ENCODE results near the gene ODF2L.
"Not testable (repeated sequence)": the region's sequence is repeated elsewhere in the genome, so short reads cannot be mapped to it uniquely, and the experiment has no call there.

Gene ODF2L

DNA sequence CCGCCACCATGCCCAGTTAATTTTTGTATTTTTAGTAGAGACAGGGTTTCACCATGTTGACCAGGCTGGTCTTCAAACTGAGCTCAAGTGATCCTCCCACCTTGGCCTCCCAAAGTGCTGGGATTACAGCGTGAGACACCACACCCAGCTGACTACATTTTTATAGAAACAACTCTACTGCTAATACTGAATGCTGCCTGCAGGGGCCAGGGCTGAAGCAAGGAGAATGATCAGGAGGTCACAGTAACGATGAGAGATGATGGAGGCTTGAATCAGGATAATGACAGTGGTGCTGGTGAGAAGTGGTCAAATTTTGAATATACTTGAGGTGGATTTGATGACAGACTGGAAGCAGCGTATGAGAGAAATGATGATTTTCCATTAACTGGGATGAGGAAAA, 33.3 kb downstream of the ODF2L start:
- Mint-ChIP-seq H3K27ac (no peak overlapping the region), H3K4me1 (no peaks in the 10 kb centered on the region), H3K4me3 (no peak overlapping the region), H3K36me3 (peaks cover 46% of the 10 kb centered on the region), H3K9me3 (no peaks in the 10 kb centered on the region)
- no peak for ATAC-seq
- no peak for DNase-seq (ENCODE audit: low spot score in 2 of 2)

DNA sequence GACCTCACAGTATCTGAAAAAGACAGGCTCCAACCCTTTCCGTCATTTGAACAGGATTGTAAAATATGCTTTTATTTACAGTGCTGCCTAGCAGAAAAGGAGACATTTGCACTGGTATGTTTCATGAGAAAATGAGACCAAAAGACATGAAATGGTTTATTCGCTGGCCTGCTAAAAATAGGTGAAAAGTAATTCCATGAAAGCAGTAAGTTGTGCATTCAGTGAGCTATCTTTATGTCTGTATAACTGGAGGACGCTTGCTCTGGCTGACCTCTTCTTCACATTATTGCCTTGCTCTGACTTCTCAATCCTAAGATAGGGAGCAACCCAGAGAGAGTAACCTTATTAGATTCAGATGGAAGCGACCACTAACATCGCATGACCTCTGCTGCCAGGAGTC, 38.3 kb downstream of the ODF2L start:
- no peaks in the 10 kb centered on the region for H3K9me3 Mint-ChIP-seq
- H3K36me3 Mint-ChIP-seq, result peaks cover 93% of the 10 kb centered on the region
- no peaks in the 10 kb centered on the region for H3K4me1 Mint-ChIP-seq
- ATAC-seq (no peak), DNase-seq (ENCODE audit: low spot score in 2 of 2) (no peak)
- no peak overlapping the region for H3K4me3 Mint-ChIP-seq
- no peak overlapping the region for H3K27ac Mint-ChIP-seq

DNA sequence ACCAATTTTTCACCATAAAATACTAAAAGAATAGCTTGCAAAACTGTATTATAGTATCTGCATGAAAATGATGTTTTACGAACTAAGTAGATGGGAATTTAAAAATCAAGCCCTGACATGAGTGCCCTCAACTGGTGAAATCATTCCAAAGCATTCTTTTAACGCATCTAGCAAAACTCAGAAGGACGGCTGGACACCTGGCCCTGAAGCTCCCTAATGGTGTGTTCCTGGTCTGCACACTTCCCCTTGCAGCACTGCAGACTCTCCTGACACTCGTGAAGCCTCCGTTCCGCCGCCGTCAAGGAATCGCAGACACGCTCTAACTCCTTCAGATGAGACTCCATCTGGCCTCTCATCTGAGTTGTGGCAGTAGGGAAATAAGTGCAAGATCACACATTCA, 39.9 kb downstream of the ODF2L start:
- Mint-ChIP-seq H3K4me3 (no peak overlapping the region), H3K9me3 (no peaks in the 10 kb centered on the region), H3K36me3 (peaks cover 94% of the 10 kb centered on the region), H3K4me1 (no peaks in the 10 kb centered on the region), H3K27ac (no peak overlapping the region)
- ATAC-seq (no peak), DNase-seq (ENCODE audit: low spot score in 2 of 2) (no peak)

DNA sequence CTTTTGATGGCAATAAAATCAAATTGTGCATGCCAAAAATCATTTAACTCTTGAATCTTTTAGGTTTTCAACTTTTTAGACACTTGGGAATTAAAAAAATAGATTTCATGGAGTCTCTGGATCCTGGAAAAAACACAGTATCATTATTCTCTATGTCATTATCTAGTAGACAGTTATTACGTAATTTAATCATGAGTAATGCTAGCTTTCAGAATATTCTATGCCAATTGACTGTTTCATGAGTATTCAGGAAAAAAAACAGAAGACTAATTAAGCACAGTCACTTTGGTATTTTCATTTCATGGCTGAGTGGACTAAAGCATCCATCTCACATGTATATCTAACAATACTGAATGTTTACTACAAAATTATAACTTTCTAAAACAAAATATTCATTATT, 44.0 kb downstream of the ODF2L start:
- ATAC-seq (no peak), DNase-seq (ENCODE audit: low spot score in 2 of 2) (no peak)
- Mint-ChIP-seq H3K36me3 (peaks cover 64% of the 10 kb centered on the region), H3K4me1 (no peaks in the 10 kb centered on the region), H3K4me3 (no peak overlapping the region), H3K27ac (no peak overlapping the region), H3K9me3 (peaks cover 3% of the 10 kb centered on the region)

DNA sequence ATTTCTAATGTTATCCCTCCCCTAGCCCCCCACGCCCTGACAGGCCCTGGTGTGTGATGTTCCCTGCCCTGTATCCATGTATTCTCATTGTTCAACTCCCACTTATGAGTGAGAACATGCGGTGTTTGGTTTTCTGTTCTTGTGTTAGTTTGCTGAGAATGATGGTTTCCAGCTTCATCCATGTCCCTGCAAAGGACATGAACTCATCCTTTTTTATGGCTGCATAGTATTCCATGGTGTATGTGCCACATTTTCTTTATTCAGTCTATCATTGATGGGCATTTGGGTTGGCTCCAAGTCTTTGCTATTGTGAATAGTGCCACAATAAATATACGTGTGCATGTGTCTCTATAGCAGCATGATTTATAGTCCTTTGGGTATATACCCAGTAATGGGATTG, 45.9 kb downstream of the ODF2L start:
- not testable (repeated sequence) for ATAC-seq; H3K4me3 Mint-ChIP-seq; H3K9me3 Mint-ChIP-seq; H3K4me1 Mint-ChIP-seq; H3K27ac Mint-ChIP-seq; DNase-seq (ENCODE audit: low spot score in 2 of 2)
- H3K36me3 Mint-ChIP-seq, result peaks cover 45% of the 10 kb centered on the region

DNA sequence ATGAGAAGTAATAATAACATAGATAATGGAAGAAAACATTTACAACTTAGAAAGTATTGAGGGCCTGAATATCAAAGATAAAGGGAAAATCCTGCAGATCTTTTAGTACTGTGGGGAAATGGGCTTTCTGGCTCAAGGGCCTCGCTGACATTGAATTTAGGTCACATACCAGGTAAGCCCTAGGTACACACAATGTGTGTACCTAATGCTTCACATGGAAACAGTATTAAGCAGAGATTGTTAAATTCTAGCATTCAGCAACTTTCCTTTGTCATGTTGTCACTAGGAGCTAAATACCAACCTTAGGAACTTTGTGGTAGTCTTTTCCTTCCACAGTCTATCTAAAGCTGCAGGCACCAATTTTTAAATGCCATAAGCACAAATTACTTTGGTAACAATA, 49.7 kb downstream of the ODF2L start:
- H3K4me3 Mint-ChIP-seq, result no peak overlapping the region
- H3K9me3 Mint-ChIP-seq, result peaks cover 12% of the 10 kb centered on the region
- DNase-seq (ENCODE audit: low spot score in 2 of 2) (no peak), ATAC-seq (no peak)
- no peaks in the 10 kb centered on the region for H3K4me1 Mint-ChIP-seq
- H3K27ac Mint-ChIP-seq, result no peak overlapping the region
- peaks cover 11% of the 10 kb centered on the region for H3K36me3 Mint-ChIP-seq

DNA sequence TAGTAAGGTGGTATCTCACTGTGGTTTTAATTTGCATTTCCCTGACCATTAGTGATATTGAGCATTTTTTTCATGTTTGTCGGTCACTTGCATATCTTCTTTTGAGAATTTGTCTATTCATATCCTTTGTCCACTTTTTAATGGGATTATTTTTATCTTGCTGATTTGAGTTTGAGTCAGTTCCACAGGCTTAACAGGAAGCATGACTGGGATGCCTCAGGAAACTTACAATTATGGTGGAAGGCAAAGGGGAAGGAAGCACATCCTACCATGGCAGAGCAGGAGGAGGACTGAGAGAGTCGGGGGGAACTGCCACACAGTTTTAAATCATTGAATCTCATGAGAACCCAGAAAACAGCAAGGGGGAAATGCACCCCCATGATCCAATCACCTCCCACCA, 51.1 kb downstream of the ODF2L start:
- ATAC-seq (no peak), DNase-seq (ENCODE audit: low spot score in 2 of 2) (no peak)
- H3K27ac Mint-ChIP-seq, result no peak overlapping the region
- H3K36me3 Mint-ChIP-seq, result peaks cover 4% of the 10 kb centered on the region
- H3K4me1 Mint-ChIP-seq, result no peaks in the 10 kb centered on the region
- no peak overlapping the region for H3K4me3 Mint-ChIP-seq
- H3K9me3 Mint-ChIP-seq, result peaks cover 18% of the 10 kb centered on the region

DNA sequence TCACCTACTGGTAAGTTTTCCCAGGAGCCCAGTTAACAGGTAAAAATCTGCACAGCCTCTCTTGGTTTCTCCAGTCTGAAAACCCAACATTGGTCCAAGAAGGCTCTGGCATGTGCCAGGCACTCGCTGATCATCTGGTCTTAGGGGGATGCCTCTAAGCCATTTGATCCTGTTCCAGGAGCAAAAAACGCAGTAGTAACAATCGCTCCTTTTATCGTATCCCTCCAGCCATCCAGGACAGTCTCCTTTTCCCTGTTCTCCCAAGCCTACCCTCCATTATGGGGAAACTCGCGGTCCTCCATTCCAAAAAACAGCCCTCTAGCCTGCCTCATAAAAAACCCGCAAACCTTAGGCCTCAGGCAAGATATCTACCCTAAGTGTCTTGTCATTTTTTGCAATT, 56.2 kb downstream of the ODF2L start:
- H3K27ac Mint-ChIP-seq, result peak overlapping the region; percentile 65
- no peak for DNase-seq (ENCODE audit: low spot score in 2 of 2)
- H3K4me1 Mint-ChIP-seq, result peaks cover 5% of the 10 kb centered on the region
- H3K36me3 Mint-ChIP-seq, result peaks cover 4% of the 10 kb centered on the region
- no peak for ATAC-seq
- no peak overlapping the region for H3K4me3 Mint-ChIP-seq
- H3K9me3 Mint-ChIP-seq, result peaks cover 14% of the 10 kb centered on the region

DNA sequence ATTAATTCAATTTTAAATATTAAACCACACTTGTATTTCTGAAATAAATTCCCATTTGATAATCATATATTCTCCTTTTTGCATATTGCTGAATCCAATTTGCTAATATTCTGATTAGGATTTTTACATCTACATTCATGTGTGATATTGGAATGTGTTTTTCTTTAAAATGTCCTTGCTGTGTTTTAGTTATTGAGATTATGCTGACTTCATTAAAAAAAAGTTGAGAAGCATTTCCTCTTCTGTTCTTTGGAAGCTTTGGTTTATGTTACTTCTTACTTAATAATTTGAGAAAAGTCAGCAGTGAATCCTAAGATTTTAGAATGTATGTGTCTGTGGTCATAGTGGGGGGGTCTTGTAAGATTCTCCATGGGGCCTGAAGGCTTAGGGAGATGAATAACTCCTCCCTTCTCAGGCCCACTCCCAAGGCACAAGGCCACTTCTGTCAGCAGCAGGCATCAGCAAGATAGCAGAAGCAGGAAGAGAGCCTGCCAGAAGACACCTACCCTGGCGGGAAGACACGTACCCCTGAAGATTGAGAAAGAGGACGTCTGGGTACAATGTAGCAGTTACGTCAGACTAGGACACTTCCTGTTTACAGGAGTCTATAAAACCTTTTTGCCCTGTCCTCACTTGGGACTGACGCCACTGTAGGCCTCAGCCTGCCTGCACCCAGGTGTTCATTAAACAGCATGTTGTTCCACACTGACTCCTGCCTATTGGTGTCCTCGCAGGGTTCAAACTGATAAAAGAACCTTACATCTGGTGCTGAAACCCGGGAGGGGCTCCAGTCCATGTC, 56.9 kb downstream of the ODF2L start:
- peak overlapping the region; percentile 65 for H3K27ac Mint-ChIP-seq
- H3K4me1 Mint-ChIP-seq, result peaks cover 5% of the 10 kb centered on the region
- peaks cover 4% of the 10 kb centered on the region for H3K36me3 Mint-ChIP-seq
- DNase-seq (ENCODE audit: low spot score in 2 of 2) (no peak), ATAC-seq (peak; percentile 28)
- H3K9me3 Mint-ChIP-seq, result peaks cover 14% of the 10 kb centered on the region
- H3K4me3 Mint-ChIP-seq, result no peak overlapping the region

DNA sequence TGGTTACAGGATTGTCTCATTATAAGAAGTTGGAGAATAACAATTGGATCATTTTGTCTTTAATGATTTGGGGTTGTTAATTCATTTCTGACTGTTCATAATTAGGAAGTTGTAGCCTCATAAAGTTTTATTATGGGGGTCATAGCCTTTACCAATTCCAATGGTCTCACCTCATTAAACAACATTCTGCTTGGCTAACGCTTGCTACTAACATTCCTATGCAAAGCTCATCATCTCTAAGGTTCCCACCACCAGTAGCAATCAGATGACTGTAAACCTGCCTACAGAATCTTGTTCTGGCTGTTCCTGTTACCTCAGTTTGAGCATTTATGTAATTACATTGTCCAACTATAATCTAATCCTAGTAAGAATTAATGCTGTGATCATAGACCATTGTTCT, 60.2 kb downstream of the ODF2L start:
- H3K36me3 Mint-ChIP-seq, result no peaks in the 10 kb centered on the region
- DNase-seq (ENCODE audit: low spot score in 2 of 2), result no peak
- peaks cover 5% of the 10 kb centered on the region for H3K4me1 Mint-ChIP-seq
- H3K9me3 Mint-ChIP-seq, result peaks cover 6% of the 10 kb centered on the region
- ATAC-seq, result no peak
- no peak overlapping the region for H3K4me3 Mint-ChIP-seq
- H3K27ac Mint-ChIP-seq, result no peak overlapping the region

DNA sequence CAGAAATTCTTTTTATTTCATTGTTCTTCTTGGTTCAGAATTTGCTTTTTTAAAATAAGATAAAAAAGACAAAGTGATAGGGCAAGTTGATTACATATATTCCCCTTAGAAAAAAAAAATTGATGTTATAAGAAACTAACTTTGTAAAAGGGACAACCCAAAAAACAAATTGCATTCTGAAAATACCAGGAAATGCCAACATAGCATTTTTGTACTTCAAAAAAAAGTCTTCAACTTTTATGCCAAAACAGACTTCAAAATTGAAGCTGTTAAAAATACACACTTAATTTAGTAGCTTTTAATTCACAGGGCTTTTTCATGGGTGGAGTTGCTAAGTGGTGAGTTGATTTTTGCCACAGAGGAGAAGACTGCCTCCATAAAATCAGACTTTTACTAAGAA, 70.9 kb downstream of the ODF2L start:
- no peak for DNase-seq (ENCODE audit: low spot score in 2 of 2)
- ATAC-seq, result no peak
- no peaks in the 10 kb centered on the region for H3K36me3 Mint-ChIP-seq
- H3K4me1 Mint-ChIP-seq, result no peaks in the 10 kb centered on the region
- no peak overlapping the region for H3K27ac Mint-ChIP-seq
- H3K4me3 Mint-ChIP-seq, result no peak overlapping the region
- H3K9me3 Mint-ChIP-seq, result no peaks in the 10 kb centered on the region

DNA sequence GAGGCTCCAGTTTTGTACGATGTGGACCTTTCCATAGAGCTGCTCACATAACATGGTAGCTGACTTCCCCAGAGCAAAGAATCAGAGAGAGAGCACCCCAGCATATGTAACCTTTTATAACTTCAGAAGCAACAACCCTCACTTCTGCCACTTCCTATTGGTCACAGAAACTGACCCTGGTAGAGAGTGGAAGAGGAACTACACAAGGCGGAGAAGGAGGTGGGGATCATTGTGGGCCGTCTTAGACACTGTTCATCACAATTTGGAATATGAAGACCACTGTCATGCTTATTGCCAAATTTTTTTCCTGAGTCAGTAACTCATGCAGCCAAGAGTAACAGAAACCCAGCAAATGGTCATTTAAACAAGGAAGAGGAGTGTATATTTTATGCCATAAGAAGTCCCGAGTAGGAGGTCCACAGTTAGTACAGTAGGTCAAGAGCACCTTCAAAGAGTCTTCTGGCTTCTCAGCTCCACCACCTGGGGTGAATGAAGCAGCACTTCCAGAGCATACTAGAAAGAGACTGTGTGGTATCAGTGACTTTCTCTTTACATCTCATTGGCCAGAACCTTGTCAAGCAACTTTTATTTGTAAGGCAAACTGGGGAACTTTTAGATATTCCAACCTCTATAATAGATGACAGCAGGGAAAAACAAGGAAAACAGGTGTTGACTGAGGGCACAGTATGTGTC, 71.8 kb downstream of the ODF2L start:
- Mint-ChIP-seq H3K36me3 (no peaks in the 10 kb centered on the region), H3K4me1 (no peaks in the 10 kb centered on the region), H3K9me3 (no peaks in the 10 kb centered on the region), H3K4me3 (no peak overlapping the region), H3K27ac (no peak overlapping the region)
- DNase-seq (ENCODE audit: low spot score in 2 of 2) (no peak), ATAC-seq (peak; percentile 13)

DNA sequence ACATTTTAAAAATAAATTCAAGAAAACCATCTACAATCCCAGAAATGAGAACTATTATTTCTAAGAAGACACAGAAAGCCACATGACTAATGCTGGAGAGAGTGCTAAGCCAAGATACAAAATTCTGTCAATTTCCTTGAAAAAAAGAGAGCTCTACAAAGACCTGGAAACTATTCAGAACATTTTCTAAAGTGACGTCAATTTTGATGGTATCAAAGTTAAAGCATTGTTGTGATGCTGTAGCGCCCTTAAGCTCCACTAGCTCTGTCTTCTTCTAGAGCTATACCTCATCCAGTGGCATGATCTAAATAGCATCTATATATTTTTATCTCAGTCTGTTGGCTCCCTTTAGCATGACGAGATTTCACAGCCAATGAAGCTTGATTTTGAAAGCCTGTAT, 73.9 kb downstream of the ODF2L start:
- H3K36me3 Mint-ChIP-seq, result no peaks in the 10 kb centered on the region
- DNase-seq (ENCODE audit: low spot score in 2 of 2) (no peak), ATAC-seq (no peak)
- no peak overlapping the region for H3K27ac Mint-ChIP-seq
- no peak overlapping the region for H3K4me3 Mint-ChIP-seq
- H3K4me1 Mint-ChIP-seq, result no peaks in the 10 kb centered on the region
- H3K9me3 Mint-ChIP-seq, result no peaks in the 10 kb centered on the region

DNA sequence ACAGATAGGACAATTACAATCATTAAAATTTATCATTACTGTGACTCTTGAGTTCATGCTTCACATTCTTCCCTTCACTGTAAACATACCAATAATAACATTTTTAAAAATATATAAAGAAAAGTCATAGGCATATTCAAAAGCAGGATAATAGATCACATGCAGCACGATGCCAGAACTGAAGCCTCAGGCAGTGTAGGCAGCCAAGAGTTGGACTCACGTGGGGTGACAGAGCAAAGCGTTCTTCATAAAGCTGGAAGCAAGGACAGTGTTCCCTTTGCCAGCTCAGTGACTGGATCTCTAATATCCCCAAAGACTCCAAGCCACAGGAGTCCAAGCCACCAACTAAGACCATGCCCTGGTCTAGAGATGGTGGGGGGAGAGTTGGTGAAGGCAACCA, 77.7 kb downstream of the ODF2L start:
- Mint-ChIP-seq H3K9me3 (no peaks in the 10 kb centered on the region), H3K4me3 (no peak overlapping the region), H3K27ac (no peak overlapping the region), H3K36me3 (no peaks in the 10 kb centered on the region), H3K4me1 (no peaks in the 10 kb centered on the region)
- DNase-seq (ENCODE audit: low spot score in 2 of 2) (no peak), ATAC-seq (no peak)

DNA sequence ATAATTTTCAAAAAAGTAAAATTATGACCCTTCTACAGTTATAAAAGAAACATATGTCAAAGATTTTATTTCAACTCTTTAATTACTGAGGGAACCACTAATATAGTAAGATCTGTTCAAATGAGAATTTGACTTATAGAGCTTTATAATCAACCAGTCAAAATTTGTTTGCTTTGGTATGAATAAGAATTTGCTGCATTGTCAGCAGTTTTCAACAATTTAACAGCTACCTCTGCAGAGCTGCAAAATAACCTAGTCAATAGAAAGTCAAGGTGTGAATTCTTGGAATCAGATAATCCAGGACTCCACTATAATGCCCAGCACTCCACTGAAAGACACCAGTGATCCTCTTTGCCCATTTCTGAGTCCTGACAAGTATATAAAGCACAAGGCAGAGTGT, 78.2 kb downstream of the ODF2L start:
- no peak overlapping the region for H3K4me3 Mint-ChIP-seq

DNA sequence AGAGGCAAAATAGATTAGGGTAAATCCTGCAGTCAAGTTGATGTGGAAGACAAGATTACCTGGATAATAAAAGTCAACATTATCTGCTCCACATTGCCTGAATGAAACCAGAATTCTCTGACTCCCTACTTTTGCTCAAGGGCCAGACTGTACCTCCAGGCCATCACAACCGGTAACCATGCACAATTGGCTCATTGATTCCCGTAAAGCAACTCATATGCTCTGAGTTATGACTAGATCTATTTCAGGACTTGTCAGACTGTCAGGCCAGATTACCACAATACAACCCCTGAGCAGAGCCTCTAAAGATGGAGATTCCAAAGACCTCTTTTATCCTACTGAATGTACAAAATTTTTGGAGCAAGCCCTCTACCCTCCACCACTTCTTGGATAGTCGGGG, 90.4 kb downstream of the ODF2L start:
- Mint-ChIP-seq H3K4me3 (no peak overlapping the region), H3K36me3 (no peaks in the 10 kb centered on the region), H3K4me1 (no peaks in the 10 kb centered on the region), H3K9me3 (peaks cover 7% of the 10 kb centered on the region), H3K27ac (no peak overlapping the region)
- ATAC-seq (no peak), DNase-seq (ENCODE audit: low spot score in 2 of 2) (no peak)

More for the DNA sequence above, 78.2 kb downstream of the ODF2L start:
- no peaks in the 10 kb centered on the region for H3K4me1 Mint-ChIP-seq
- H3K9me3 Mint-ChIP-seq, result no peaks in the 10 kb centered on the region
- H3K27ac Mint-ChIP-seq, result no peak overlapping the region
- no peaks in the 10 kb centered on the region for H3K36me3 Mint-ChIP-seq
- DNase-seq (ENCODE audit: low spot score in 2 of 2), result no peak
- ATAC-seq, result no peak
